ENCODE data around the gene KMT5C. TPM values are rescaled to one million over a fixed set of nuclear protein-coding genes. Genes with fewer than 3 reads are reported as not detected.
A peak's percentile ranks its signal among the peaks of the same experiment; 100 is the strongest.

Gene KMT5C
- total RNA-seq, 2 donors from 2014 or later = 17.8 to 32.3 TPM

DNA sequence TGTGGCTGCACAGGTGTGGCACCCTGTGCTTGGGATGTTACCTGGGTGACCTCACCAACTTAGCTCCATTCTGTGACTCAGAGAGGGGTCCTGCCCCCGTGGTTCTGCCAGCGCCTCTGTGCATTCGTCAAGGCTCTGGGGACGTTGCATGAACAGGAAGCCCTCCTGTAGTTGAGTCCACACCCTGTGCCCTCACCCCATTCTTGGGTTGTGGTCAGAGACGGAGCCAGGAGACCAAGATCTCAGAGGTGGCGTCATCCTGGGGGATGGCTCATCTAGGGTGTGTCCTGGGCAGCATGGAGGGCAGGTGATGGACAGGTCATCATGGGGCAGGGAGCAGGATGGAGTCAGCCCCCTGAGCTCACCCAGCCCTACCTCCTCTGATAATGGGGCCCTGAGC lies 12.4 kb downstream of the KMT5C start:
- intact Hi-C loops (cut with DNase I) = no loop called here
- WGBS = 71% methylated on average over 6 of the region's 6 CpGs
- Histone ChIP-seq H3K9me3 (no peaks in the 10 kb centered on the region), H3K4me3 (no peak overlapping the region), H3K4me1 (replicated peaks) (peaks cover 5% of the 10 kb centered on the region), H3K27ac (no peak overlapping the region), H3K36me3 (no peaks in the 10 kb centered on the region), H3K27me3 (replicated peaks; ENCODE audit: insufficient read depth) (peaks cover 3% of the 10 kb centered on the region)
- TF ChIP-seq POLR2A (IDR thresholded peaks at IDR 0.05) = no peak
- TF ChIP-seq, protein P1, sequence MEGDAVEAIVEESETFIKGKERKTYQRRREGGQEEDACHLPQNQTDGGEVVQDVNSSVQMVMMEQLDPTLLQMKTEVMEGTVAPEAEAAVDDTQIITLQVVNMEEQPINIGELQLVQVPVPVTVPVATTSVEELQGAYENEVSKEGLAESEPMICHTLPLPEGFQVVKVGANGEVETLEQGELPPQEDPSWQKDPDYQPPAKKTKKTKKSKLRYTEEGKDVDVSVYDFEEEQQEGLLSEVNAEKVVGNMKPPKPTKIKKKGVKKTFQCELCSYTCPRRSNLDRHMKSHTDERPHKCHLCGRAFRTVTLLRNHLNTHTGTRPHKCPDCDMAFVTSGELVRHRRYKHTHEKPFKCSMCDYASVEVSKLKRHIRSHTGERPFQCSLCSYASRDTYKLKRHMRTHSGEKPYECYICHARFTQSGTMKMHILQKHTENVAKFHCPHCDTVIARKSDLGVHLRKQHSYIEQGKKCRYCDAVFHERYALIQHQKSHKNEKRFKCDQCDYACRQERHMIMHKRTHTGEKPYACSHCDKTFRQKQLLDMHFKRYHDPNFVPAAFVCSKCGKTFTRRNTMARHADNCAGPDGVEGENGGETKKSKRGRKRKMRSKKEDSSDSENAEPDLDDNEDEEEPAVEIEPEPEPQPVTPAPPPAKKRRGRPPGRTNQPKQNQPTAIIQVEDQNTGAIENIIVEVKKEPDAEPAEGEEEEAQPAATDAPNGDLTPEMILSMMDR (IDR thresholded peaks at IDR 0.05) = no peak
- no peak for TF ChIP-seq POLR2AphosphoS5 (IDR thresholded peaks at IDR 0.05)
- DNase-seq (ENCODE audit: low spot score) = no peak

DNA sequence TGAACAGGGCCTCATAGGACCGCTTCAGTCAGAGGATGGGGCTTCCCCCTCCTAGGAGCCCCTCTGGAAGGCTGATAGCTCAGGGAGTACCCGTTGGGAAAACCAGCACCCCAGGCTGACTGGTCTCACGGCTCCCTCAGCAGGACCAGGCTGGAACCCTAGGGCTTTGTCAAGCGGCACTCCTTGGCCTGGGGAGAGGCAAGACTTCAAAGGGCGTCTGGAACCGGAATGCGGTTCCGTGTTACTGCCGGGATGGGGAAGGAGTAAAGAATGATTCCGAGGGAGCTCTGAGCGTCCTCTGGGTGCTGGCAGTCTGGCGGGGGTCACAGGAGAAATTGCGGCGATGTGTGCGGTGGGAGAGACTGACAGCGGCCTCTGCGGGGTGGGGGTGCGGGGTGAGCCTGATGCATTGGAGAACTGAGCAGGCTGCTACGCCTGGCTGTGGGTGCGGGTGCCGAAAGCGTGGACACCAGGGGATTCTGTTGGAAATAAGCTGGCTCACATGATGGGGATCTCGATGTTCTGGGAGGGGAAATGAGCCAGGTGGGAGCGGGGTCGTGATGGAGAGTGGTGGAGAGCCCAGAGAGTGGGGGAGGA lies 13.0 kb downstream of the KMT5C start:
- TF ChIP-seq, protein P1 (IDR thresholded peaks at IDR 0.05) = no peak
- no peak for TF ChIP-seq POLR2A (IDR thresholded peaks at IDR 0.05)
- no peak for TF ChIP-seq POLR2AphosphoS5 (IDR thresholded peaks at IDR 0.05)
- intact Hi-C loops (cut with DNase I) = no loop called here
- peaks cover 3% of the 10 kb centered on the region for H3K27me3 ChIP-seq (replicated peaks; ENCODE audit: insufficient read depth)
- no peak overlapping the region for H3K4me3 ChIP-seq
- H3K36me3 ChIP-seq = no peaks in the 10 kb centered on the region
- H3K27ac ChIP-seq = no peak overlapping the region
- 44% methylated on average over 25 of the region's 25 CpGs for WGBS
- H3K9me3 ChIP-seq = no peaks in the 10 kb centered on the region
- no peak for DNase-seq (ENCODE audit: low spot score)
- peaks cover 5% of the 10 kb centered on the region for H3K4me1 ChIP-seq (replicated peaks)

DNA sequence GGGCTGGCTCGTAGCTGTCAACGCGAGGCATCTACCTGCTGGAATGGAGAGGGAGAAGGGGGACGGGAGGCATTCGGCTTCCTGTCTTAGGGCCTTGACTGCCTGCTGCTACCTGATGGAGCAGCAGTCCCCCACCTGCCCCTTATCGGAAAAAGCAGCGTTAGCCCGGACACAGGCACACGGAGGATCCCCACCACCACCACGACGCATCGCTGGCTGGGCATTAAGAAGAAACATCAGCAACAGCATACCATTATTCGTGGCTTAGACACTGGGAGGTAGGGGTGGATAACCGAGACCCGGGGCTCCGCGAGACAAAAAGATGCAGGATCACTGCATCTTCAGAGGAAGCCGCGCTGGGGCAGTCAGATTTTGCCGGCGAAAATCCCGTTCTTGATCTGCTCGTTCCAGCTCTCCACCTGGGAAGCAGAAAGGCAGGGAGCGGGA lies 13.7 kb downstream of the KMT5C start:
- intact Hi-C loops (cut with DNase I) = no loop called here
- H3K4me3 ChIP-seq = peak overlapping the region; percentile 9 to 30
- TF ChIP-seq POLR2A (IDR thresholded peaks at IDR 0.05) = no peak
- TF ChIP-seq, protein P1 (IDR thresholded peaks at IDR 0.05) = no peak
- TF ChIP-seq POLR2AphosphoS5 (IDR thresholded peaks at IDR 0.05) = no peak
- no peak for DNase-seq (ENCODE audit: low spot score)
- H3K36me3 ChIP-seq = no peaks in the 10 kb centered on the region
- H3K27ac ChIP-seq = no peak overlapping the region
- H3K27me3 ChIP-seq (replicated peaks; ENCODE audit: insufficient read depth) = peaks cover 3% of the 10 kb centered on the region
- peaks cover 5% of the 10 kb centered on the region for H3K4me1 ChIP-seq (replicated peaks)
- under 1% methylated on average over 23 of the region's 24 CpGs for WGBS
- no peaks in the 10 kb centered on the region for H3K9me3 ChIP-seq

DNA sequence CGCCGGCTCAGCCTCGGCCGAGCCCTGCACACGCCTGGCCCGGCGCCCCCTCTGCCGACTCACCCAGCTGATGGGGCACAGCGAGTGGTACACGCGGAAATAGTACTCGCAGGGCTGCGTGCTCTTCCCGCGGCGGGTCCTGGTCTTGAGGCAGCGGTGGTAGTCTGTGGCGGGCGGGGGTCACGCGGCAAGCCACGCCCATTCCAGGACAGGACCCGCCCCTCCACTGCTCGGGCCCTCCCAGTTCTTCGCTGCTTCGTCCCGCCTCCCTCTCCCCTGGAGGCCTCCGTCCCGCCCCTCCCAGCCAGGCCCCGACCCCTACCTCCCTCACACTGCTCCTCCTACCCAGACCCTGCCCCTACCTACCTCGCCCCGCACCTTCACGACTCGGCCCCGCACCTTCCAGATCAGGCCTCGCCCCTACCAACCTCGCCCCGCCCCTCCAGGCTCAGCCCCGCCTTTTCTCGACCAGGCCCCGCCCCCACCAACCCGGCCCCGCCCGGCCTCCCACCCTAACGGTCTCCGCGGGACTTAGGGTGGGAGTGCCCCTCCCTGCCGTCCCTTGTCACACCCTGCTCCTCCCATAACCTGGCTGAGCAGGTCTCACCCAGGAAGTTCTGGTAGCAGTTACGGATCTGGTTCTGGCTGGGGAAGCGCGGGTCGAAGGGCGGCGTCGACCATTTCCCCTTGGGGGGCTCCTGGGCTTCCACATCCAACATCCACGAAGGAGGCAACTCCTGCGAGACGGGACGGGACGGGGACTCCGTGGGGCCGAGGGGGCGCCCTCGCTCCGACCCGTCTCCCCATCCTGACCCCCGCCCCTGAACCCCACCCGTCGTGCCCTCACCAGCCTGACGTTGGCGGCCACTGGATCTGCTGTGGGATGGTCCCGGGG lies 14.4 kb downstream of the KMT5C start:
- intact Hi-C loops (cut with DNase I) = no loop called here
- TF ChIP-seq POLR2A (IDR thresholded peaks at IDR 0.05) = peak; percentile 49
- TF ChIP-seq POLR2AphosphoS5 (IDR thresholded peaks at IDR 0.05) = peak; percentile 15
- TF ChIP-seq, protein P1 (IDR thresholded peaks at IDR 0.05) = no peak
- H3K4me1 ChIP-seq (replicated peaks) = peaks cover 5% of the 10 kb centered on the region
- DNase-seq (ENCODE audit: low spot score) = peak; percentile 57
- H3K4me3 ChIP-seq = peak overlapping the region; percentile 9 to 30
- no peaks in the 10 kb centered on the region for H3K36me3 ChIP-seq
- peaks cover 3% of the 10 kb centered on the region for H3K27me3 ChIP-seq (replicated peaks; ENCODE audit: insufficient read depth)
- H3K9me3 ChIP-seq = no peaks in the 10 kb centered on the region
- WGBS = 1% methylated on average over 68 of the region's 72 CpGs
- H3K27ac ChIP-seq = no peak overlapping the region
